Aorta (tissue), 5 donors: ENCODE measurements around the gene DDAH2. TPM values are rescaled to one million over a fixed set of nuclear protein-coding genes. Genes with fewer than 3 reads are reported as not detected.

Experiments
- ATAC-seq: fragments of 200-7000 bp; cut with Tn5 transposase; one replicate; pipeline ENCODE4 v1.9.1; 2022; ENCODE audit warnings: moderate library complexity; ENCODE audit not compliant: low FRiP score
- DNase-seq, 2 donors: peaks; one replicate each; pipeline ENCODE4 v3.0.0-alpha.2; 2020
- H3K27ac ChIP-seq, 2 donors: one replicate each; pipeline ENCODE4 v1.5.1; 2013; ENCODE audit warnings: low read length in 2 of 2, mild to moderate bottlenecking in 2 of 2, moderate library complexity in 2 of 2, control low read depth in 1 of 2, inconsistent platforms in 1 of 2, low read depth in 1 of 2
- H3K27me3 ChIP-seq, 2 donors: one replicate each; pipeline ENCODE4 v1.6.1; 2013; ENCODE audit warnings: control low read depth in 1 of 2, low read length in 1 of 2, mild to moderate bottlenecking in 1 of 2, moderate library complexity in 1 of 2; ENCODE audit not compliant: insufficient read depth in 2 of 2, control insufficient read depth in 1 of 2
- H3K36me3 ChIP-seq, 2 donors: one replicate each; pipeline ENCODE4 v1.6.1; 2013; ENCODE audit warnings: control low read depth in 1 of 2, low read length in 1 of 2, mild to moderate bottlenecking in 1 of 2; ENCODE audit not compliant: insufficient read depth in 2 of 2, control insufficient read depth in 1 of 2
- H3K4me1 ChIP-seq, 2 donors: one replicate each; pipeline ENCODE4 v1.6.1; 2013; ENCODE audit warnings: low read length in 2 of 2, control low read depth in 1 of 2, mild to moderate bottlenecking in 1 of 2, moderate library complexity in 1 of 2; ENCODE audit not compliant: insufficient read depth in 2 of 2, control insufficient read depth in 1 of 2
- H3K4me3 ChIP-seq, 2 donors: one replicate each; pipeline ENCODE4 v1.5.1; 2013; ENCODE audit warnings: low read length in 2 of 2, control low read depth in 1 of 2, mild to moderate bottlenecking in 1 of 2
- H3K9me3 ChIP-seq: one replicate; pipeline ENCODE4 v1.6.1; 2013; ENCODE audit warnings: mild to moderate bottlenecking, low read length; ENCODE audit not compliant: control insufficient read depth
- WGBS, 2 donors: extraction: QIAGEN DNeasy Blood & Tissue Kit; methylation state at CpG; one replicate each; pipeline ENCODE4 v1.1.7; 2013; 5-methylcytosine and 5-hydroxymethylcytosine counted together
- intact Hi-C, 2 donors: fragments of 100-400 bp; cut with DNase I; formaldehyde crosslinking; loops; one replicate each; pipeline versions ENCODE4 v1.14.2 to v1.15.0; 2022
- polyA plus RNA-seq, 2 donors: library from polyadenylated mRNA; stranded (reverse); fragments of 200-250 nt; gene quantifications; one replicate each; pipeline ENCODE4 v1.2.3, GENCODE V29; 2013
- total RNA-seq, 2 donors: library from RNA; stranded (reverse); fragmentation: NEBNext Ultra II Directional; extraction: Animal tissue kit (Norgen Biotek cat#: 25700); gene quantifications; one replicate each; pipeline ENCODE4 v1.2.1, GENCODE V29; 2021
- donor health status: healthy with polysubstance abuse.
- donor health status: Bipolar disorder and iron deficiency.
- donor health status: DM: no; HTN: no; CAD: no.
- donor health status: DM: no; HTN: no; CAD: no.
- donor health status: DM: yes; HTN: yes; CAD: no.

Gene DDAH2
- total and polyA plus RNA-seq, 4 donors = 118 to 189 (median 127) TPM

DNA sequence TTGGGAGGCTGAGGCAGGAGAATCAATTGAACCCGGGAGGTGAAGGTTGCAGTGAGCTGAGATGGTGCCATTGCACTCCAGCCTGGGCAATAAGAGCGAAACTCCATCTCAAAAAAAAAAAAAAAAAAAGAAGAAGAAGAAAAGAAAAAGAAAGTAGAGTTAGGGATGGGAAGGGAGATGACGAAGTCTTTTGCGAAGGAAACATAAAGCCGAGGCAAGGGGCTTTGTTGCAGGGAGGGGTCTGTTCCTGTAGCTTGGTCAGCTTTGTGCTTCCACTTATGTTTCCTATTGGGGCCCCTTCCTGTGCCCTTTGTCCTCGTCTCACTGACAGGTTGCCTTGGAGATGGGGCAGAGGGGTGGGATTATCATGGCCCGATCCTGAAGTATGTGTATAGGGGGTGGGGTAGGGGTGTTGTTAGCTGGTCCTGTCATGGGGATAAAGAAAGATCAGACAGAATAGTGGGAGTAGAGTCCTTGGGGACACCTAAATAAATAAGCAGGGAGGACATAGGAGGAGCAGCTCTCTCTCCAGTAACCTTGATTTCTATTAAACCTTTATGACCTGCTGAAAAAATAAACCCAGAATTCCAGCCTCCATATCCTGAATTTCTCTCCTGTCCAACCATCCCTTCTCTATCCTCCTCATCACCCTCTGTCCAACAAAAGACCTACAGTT is 8.4 kb upstream of the DDAH2 start:
- Histone ChIP-seq H3K9me3 (no peaks in the 10 kb centered on the region), H3K27me3 (no peaks in the 10 kb centered on the region), H3K27ac (no peak overlapping the region), H3K4me1 (no peaks in the 10 kb centered on the region), H3K36me3 (peaks cover 2% of the 10 kb centered on the region in 2 donors), H3K4me3 (no peak overlapping the region)
- no peak for DNase-seq
- ATAC-seq = no peak
- intact Hi-C loops = loop anchor here (5.0 kb wide), 2 partner anchors 55 to 60 kb away; partner anchors contain the start of gene VARS1 (in 1 of the 2)
- 74 to 77% methylated on average over 7 of the region's 7 CpGs for WGBS, 2 donors

GRCh38 chr6:31736768-31737314 is 7.7 kb upstream of the DDAH2 start:
- H3K9me3 ChIP-seq = no peaks in the 10 kb centered on the region
- DNase-seq = no peak
- H3K36me3 ChIP-seq = peaks cover 2% of the 10 kb centered on the region in 2 donors
- no peaks in the 10 kb centered on the region for H3K4me1 ChIP-seq
- intact Hi-C loops = loop anchor here (1.0 to 5.0 kb wide), 3 partner anchors 55 to 93 kb away; partner anchors contain the start of gene VARS1 (in 1 of the 2)
- peak overlapping the region; percentile 78 to 90 for H3K4me3 ChIP-seq
- H3K27ac ChIP-seq = peak overlapping the region in 1 of 2 donors; percentile 82
- ATAC-seq = no peak
- WGBS, 2 donors = 33 to 37% methylated on average over 10 of the region's 10 CpGs
- H3K27me3 ChIP-seq = no peaks in the 10 kb centered on the region

GRCh38 chr6:31736021-31736767 is 7.1 kb upstream of the DDAH2 start, which contains the start of gene CLIC1:
TSS of gene CLIC1 (minus strand) at chr6:31736530. CDS start at chr6:31736300, 230 bp downstream.
- no peaks in the 10 kb centered on the region for H3K27me3 ChIP-seq
- intact Hi-C loops = loop anchor here (1.0 to 5.0 kb wide), 3 partner anchors 56 to 94 kb away; partner anchors contain the start of gene VARS1 (in 1 of the 2)
- no peaks in the 10 kb centered on the region for H3K4me1 ChIP-seq
- 0% methylated on average over 24 of the region's 24 CpGs for WGBS, 2 donors
- H3K36me3 ChIP-seq = peaks cover 2% of the 10 kb centered on the region in 2 donors
- H3K9me3 ChIP-seq = no peaks in the 10 kb centered on the region
- peak within 1 kb of the TSS; percentile 81 to 82 for H3K27ac ChIP-seq
- peak; percentile 86 for ATAC-seq
- peak; percentile 93 to 97 for DNase-seq
- peak within 1 kb of the TSS; percentile 78 to 90 for H3K4me3 ChIP-seq

- WGBS, 2 donors = 0 to 1% methylated on average over 18 of the region's 18 CpGs
- no peaks in the 10 kb centered on the region for H3K4me1 ChIP-seq
- intact Hi-C loops = loop anchor here (5.0 kb wide), 3 partner anchors 57 to 442 kb away; partner anchors contain the start of genes AGPAT1 (in 1 of the 2), RNF5 (in 1 of the 2) and VARS1 (in 1 of the 2)
- DNase-seq = peak; percentile 70 to 81
- H3K4me3 ChIP-seq = peak overlapping the region; percentile 78 to 90
- no peaks in the 10 kb centered on the region for H3K9me3 ChIP-seq
- H3K27me3 ChIP-seq = no peaks in the 10 kb centered on the region
- no peak for ATAC-seq
- H3K36me3 ChIP-seq = peaks cover 2% of the 10 kb centered on the region in 2 donors
- peak overlapping the region; percentile 46 to 82 for H3K27ac ChIP-seq
Measured at GRCh38 chr6:31734821-31735406, 5.8 kb upstream of the DDAH2 start.

DNA sequence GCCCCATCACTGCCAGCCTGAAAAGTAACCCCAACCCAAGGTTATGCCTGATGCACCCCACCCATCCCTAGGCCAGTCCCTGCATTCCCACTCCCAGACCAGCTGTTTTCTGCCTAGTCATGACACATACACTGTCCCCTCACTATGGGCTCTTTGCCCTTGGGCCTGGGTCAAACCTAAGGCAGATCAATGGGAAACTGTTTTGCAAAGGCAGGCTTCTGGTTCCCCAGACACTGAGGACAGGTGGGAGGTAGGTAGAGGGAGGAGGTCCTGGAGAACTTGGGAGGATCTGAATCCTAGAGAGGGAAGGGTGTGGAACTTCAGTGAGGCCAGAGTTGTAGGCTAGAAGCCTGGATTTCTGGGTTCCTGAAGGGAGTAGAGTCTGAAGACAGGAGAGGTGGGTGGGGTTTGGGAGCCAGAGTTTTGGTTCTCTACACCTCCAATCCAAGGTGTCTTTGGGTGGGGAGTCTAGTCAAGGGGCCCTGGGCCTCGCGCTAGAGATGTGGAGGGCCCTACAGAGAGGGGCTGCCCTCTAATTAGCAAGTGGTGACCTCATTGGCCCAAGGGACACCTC is 5.2 kb upstream of the DDAH2 start:
- ATAC-seq (no peak), DNase-seq (no peak)
- H3K9me3 ChIP-seq = no peaks in the 10 kb centered on the region
- H3K27me3 ChIP-seq = no peaks in the 10 kb centered on the region
- no peaks in the 10 kb centered on the region for H3K4me1 ChIP-seq
- WGBS, 2 donors = 13 to 14% methylated on average over 2 of the region's 2 CpGs
- H3K4me3 ChIP-seq = peak overlapping the region; percentile 78 to 90
- intact Hi-C loops = loop anchor here in 1 of 2 donors (5.0 kb wide), 1 partner anchor 443 kb away; the partner anchor contains the start of genes AGPAT1 and RNF5
- peak overlapping the region in 1 of 2 donors; percentile 82 for H3K27ac ChIP-seq
- peaks cover 2% of the 10 kb centered on the region in 2 donors for H3K36me3 ChIP-seq

DNA sequence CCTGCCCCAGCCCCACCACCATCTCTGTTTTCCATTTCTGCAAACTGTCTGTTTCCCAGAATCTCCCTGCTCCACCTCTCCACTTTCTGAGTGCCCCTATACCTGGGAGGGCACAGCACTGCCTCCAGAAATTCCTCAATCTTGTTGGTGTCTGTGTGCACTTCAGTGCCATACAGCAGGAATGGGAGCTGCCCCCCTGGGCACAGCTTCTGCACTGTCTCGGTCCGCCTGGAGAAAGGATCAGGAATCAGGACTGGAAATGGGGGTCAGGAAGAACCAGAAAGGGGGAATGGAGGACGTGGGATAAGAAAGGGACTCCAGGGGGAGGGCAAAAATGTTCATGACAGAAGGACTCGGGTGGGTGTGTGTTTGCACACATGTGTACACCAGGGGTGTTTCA is 4.6 kb upstream of the DDAH2 start:
- ATAC-seq (no peak), DNase-seq (no peak)
- Histone ChIP-seq H3K36me3 (peaks cover 2% of the 10 kb centered on the region in 2 donors), H3K27ac (no peak overlapping the region), H3K4me3 (no peak overlapping the region), H3K4me1 (no peaks in the 10 kb centered on the region), H3K9me3 (no peaks in the 10 kb centered on the region), H3K27me3 (no peaks in the 10 kb centered on the region)
- 81 to 83% methylated on average over 4 of the region's 4 CpGs for WGBS, 2 donors
- intact Hi-C loops = loop anchor here in 1 of 2 donors (5.0 kb wide), 1 partner anchor 444 kb away; the partner anchor contains the start of genes AGPAT1 and RNF5

- WGBS, 2 donors = 79 to 88% methylated on average over 3 of the region's 3 CpGs
- DNase-seq (no peak), ATAC-seq (no peak)
- H3K4me3 ChIP-seq = no peak overlapping the region
- no peak overlapping the region for H3K27ac ChIP-seq
- no peaks in the 10 kb centered on the region for H3K27me3 ChIP-seq
- H3K36me3 ChIP-seq = peaks cover 2 to 3% of the 10 kb centered on the region in 2 donors
- H3K4me1 ChIP-seq = no peaks in the 10 kb centered on the region
- intact Hi-C loops = loop anchor here in 1 of 2 donors (5.0 kb wide), 1 partner anchor 445 kb away; the partner anchor contains the start of genes AGPAT1 and RNF5
- no peaks in the 10 kb centered on the region for H3K9me3 ChIP-seq
Measured at GRCh38 chr6:31732029-31732428, 2.9 kb upstream of the DDAH2 start.
